Liver (tissue), 3 donors: ENCODE data around the gene AQP6.
"Not testable (repeated sequence)": the region's sequence is repeated elsewhere in the genome, so short reads cannot be mapped to it uniquely, and the experiment has no call there.

Experiments used
- ATF3 ChIP-seq: IDR thresholded peaks from 2 replicates; pipeline ENCODE4 v1.6.1; 2016; ENCODE audit warnings: antibody characterized with exemption
- YY1 ChIP-seq: IDR thresholded peaks from 2 replicates; pipeline ENCODE4 v1.6.1; 2016; ENCODE audit warnings: antibody characterized with exemption, mild to moderate bottlenecking
- TF ChIP-seq, protein P1 (sequence below): fragments of 150-350 bp; IDR thresholded peaks from 2 replicates; pipeline ENCODE4 v1.5.1; 2017; ENCODE audit warnings: improper control_type of control experiment, low read depth, low read length; ENCODE audit not compliant: missing input control
- TF ChIP-seq, protein P2 (sequence below): IDR thresholded peaks from 2 replicates; pipeline ENCODE4 v1.6.1; 2016; ENCODE audit warnings: antibody characterized with exemption, mild to moderate bottlenecking
- TF ChIP-seq, protein P3 (sequence below): IDR thresholded peaks from 2 replicates; pipeline ENCODE4 v1.6.1; 2016; ENCODE audit warnings: antibody characterized with exemption
- donor health status: healthy.
- donor health status: healthy.

DNA sequence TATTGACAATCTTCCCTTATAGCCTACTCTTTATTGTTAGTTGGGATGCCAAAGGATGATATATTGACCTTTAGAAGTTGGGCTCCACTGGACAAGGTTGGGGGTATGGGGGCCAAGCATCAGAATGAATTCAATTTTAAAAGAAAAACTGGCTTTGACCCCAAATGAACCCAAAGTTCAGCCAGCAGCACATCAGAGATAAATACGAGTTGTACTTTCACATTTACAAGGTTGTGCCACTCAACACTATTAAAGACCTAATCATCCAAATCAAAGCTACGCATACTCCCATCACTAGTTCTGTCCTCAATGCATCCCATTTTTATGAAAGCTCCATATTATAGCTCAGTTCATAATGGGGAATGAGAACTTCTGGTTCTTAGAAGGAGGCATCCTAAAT lies 16.7 kb downstream of the AQP6 start:
- TF ChIP-seq, protein P1, sequence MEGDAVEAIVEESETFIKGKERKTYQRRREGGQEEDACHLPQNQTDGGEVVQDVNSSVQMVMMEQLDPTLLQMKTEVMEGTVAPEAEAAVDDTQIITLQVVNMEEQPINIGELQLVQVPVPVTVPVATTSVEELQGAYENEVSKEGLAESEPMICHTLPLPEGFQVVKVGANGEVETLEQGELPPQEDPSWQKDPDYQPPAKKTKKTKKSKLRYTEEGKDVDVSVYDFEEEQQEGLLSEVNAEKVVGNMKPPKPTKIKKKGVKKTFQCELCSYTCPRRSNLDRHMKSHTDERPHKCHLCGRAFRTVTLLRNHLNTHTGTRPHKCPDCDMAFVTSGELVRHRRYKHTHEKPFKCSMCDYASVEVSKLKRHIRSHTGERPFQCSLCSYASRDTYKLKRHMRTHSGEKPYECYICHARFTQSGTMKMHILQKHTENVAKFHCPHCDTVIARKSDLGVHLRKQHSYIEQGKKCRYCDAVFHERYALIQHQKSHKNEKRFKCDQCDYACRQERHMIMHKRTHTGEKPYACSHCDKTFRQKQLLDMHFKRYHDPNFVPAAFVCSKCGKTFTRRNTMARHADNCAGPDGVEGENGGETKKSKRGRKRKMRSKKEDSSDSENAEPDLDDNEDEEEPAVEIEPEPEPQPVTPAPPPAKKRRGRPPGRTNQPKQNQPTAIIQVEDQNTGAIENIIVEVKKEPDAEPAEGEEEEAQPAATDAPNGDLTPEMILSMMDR = not testable (repeated sequence)
- TF ChIP-seq, protein P2, sequence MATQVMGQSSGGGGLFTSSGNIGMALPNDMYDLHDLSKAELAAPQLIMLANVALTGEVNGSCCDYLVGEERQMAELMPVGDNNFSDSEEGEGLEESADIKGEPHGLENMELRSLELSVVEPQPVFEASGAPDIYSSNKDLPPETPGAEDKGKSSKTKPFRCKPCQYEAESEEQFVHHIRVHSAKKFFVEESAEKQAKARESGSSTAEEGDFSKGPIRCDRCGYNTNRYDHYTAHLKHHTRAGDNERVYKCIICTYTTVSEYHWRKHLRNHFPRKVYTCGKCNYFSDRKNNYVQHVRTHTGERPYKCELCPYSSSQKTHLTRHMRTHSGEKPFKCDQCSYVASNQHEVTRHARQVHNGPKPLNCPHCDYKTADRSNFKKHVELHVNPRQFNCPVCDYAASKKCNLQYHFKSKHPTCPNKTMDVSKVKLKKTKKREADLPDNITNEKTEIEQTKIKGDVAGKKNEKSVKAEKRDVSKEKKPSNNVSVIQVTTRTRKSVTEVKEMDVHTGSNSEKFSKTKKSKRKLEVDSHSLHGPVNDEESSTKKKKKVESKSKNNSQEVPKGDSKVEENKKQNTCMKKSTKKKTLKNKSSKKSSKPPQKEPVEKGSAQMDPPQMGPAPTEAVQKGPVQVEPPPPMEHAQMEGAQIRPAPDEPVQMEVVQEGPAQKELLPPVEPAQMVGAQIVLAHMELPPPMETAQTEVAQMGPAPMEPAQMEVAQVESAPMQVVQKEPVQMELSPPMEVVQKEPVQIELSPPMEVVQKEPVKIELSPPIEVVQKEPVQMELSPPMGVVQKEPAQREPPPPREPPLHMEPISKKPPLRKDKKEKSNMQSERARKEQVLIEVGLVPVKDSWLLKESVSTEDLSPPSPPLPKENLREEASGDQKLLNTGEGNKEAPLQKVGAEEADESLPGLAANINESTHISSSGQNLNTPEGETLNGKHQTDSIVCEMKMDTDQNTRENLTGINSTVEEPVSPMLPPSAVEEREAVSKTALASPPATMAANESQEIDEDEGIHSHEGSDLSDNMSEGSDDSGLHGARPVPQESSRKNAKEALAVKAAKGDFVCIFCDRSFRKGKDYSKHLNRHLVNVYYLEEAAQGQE = not testable (repeated sequence)
- TF ChIP-seq YY1, ATF3: not testable (repeated sequence)
- TF ChIP-seq, protein P3, sequence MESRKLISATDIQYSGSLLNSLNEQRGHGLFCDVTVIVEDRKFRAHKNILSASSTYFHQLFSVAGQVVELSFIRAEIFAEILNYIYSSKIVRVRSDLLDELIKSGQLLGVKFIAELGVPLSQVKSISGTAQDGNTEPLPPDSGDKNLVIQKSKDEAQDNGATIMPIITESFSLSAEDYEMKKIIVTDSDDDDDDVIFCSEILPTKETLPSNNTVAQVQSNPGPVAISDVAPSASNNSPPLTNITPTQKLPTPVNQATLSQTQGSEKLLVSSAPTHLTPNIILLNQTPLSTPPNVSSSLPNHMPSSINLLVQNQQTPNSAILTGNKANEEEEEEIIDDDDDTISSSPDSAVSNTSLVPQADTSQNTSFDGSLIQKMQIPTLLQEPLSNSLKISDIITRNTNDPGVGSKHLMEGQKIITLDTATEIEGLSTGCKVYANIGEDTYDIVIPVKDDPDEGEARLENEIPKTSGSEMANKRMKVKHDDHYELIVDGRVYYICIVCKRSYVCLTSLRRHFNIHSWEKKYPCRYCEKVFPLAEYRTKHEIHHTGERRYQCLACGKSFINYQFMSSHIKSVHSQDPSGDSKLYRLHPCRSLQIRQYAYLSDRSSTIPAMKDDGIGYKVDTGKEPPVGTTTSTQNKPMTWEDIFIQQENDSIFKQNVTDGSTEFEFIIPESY = not testable (repeated sequence)
